GM19193 (cell line): ENCODE data around the gene NEK7.

ENCODE experiments used
- POLR2A ChIP-seq: IDR thresholded peaks from 4 replicates; pipeline ENCODE4 v1.6.1; 2011; ENCODE audit not compliant: insufficient read depth, insufficient read length; ENCODE audit errors: extremely low read depth

NEK7 gene

GRCh38 chr1:198357937-198358336 lies 201.1 kb downstream of the NEK7 start:
- TF ChIP-seq POLR2A = no peak

GRCh38 chr1:198359024-198359653 lies 202.3 kb downstream of the NEK7 start:
- no peak for TF ChIP-seq POLR2A

- no peak for TF ChIP-seq POLR2A
Observed at GRCh38 chr1:198360208-198360729, 203.5 kb downstream of the NEK7 start.

- TF ChIP-seq POLR2A = no peak
Observed at GRCh38 chr1:198361237-198361767, 204.5 kb downstream of the NEK7 start.

- TF ChIP-seq POLR2A = no peak
Observed at GRCh38 chr1:198363625-198364151, 206.9 kb downstream of the NEK7 start.

GRCh38 chr1:198364471-198364870 lies 207.7 kb downstream of the NEK7 start:
- TF ChIP-seq POLR2A = no peak

GRCh38 chr1:198367296-198367695 lies 210.5 kb downstream of the NEK7 start:
- TF ChIP-seq POLR2A = no peak

- no peak for TF ChIP-seq POLR2A
Observed at GRCh38 chr1:198370996-198371395, 214.2 kb downstream of the NEK7 start.
